ENCODE results near the gene MCCD1.
A peak's percentile ranks its signal among the peaks of the same experiment; 100 is the strongest.

The MCCD1 gene

DNA sequence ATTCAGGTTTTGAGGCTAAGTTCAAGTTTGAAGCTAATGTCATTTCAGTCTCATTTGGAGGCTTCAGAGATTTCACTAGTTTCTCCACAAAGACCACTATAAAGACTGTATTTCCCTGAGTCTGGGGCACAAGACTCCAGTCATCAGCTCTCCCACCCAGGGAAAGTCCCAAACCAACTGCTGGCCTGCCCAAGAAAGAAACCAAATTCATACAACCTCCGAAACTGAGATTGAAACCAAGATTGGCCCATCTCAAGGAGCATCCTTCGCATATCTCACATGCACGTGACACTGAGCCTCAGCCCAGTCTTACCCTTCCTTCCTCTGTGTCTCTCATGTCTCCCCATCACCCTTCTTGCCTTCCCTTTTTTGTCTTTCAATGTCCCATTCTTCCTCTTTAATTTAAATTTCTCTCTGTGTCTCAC lies 39.8 kb downstream of the MCCD1 start:
- no peak overlapping the region for H3K27ac ChIP-seq
- no peak for DNase-seq (ENCODE audit: low read depth, low spot score)
- TF ChIP-seq POLR2AphosphoS5 (IDR thresholded peaks at IDR 0.05; ENCODE audit: borderline replicate concordance, low read depth, low read length) (no peak), FOXP2 (optimal IDR thresholded peaks at IDR 0.05; ENCODE audit: control extremely low read depth, extremely low read length, insufficient read depth) (no peak), EZH2 (IDR thresholded peaks at IDR 0.05) (no peak)
- H3K9ac ChIP-seq (ENCODE audit: insufficient read length): no peak overlapping the region
- no peaks in the 10 kb centered on the region for H3K36me3 ChIP-seq (ENCODE audit: insufficient read depth, low read length)
- no peaks in the 10 kb centered on the region for H3K9me3 ChIP-seq (ENCODE audit: low read depth, low read length)
- H3K4me3 ChIP-seq: no peak overlapping the region

GRCh38 chr6:31569861-31570536 lies 41.2 kb downstream of the MCCD1 start:
- Histone ChIP-seq H3K9me3 (ENCODE audit: low read depth, low read length) (no peaks in the 10 kb centered on the region), H3K9ac (ENCODE audit: insufficient read length) (no peak overlapping the region), H3K36me3 (ENCODE audit: insufficient read depth, low read length) (no peaks in the 10 kb centered on the region), H3K4me3 (no peak overlapping the region), H3K27ac (no peak overlapping the region)
- DNase-seq (ENCODE audit: low read depth, low spot score): no peak
- TF ChIP-seq POLR2AphosphoS5 (IDR thresholded peaks at IDR 0.05; ENCODE audit: borderline replicate concordance, low read depth, low read length): no peak
- no peak for TF ChIP-seq EZH2 (IDR thresholded peaks at IDR 0.05)
- no peak for TF ChIP-seq FOXP2 (optimal IDR thresholded peaks at IDR 0.05; ENCODE audit: control extremely low read depth, extremely low read length, insufficient read depth)

GRCh38 chr6:31572041-31572911 lies 43.5 kb downstream of the MCCD1 start, which contains the start of gene LTA:
Gene LTA, plus strand, starts transcription at chr6:31572289. Its CDS starts 454 bp downstream, at chr6:31572743.
- H3K9me3 ChIP-seq (ENCODE audit: low read depth, low read length): no peaks in the 10 kb centered on the region
- no peak within 1 kb of the TSS for H3K9ac ChIP-seq (ENCODE audit: insufficient read length)
- no peaks in the 10 kb centered on the region for H3K36me3 ChIP-seq (ENCODE audit: insufficient read depth, low read length)
- TF ChIP-seq FOXP2 (optimal IDR thresholded peaks at IDR 0.05; ENCODE audit: control extremely low read depth, extremely low read length, insufficient read depth) (no peak), POLR2AphosphoS5 (IDR thresholded peaks at IDR 0.05; ENCODE audit: borderline replicate concordance, low read depth, low read length) (no peak)
- H3K27ac ChIP-seq: no peak within 1 kb of the TSS
- H3K4me3 ChIP-seq: no peak within 1 kb of the TSS
- no peak for DNase-seq (ENCODE audit: low read depth, low spot score)

DNA sequence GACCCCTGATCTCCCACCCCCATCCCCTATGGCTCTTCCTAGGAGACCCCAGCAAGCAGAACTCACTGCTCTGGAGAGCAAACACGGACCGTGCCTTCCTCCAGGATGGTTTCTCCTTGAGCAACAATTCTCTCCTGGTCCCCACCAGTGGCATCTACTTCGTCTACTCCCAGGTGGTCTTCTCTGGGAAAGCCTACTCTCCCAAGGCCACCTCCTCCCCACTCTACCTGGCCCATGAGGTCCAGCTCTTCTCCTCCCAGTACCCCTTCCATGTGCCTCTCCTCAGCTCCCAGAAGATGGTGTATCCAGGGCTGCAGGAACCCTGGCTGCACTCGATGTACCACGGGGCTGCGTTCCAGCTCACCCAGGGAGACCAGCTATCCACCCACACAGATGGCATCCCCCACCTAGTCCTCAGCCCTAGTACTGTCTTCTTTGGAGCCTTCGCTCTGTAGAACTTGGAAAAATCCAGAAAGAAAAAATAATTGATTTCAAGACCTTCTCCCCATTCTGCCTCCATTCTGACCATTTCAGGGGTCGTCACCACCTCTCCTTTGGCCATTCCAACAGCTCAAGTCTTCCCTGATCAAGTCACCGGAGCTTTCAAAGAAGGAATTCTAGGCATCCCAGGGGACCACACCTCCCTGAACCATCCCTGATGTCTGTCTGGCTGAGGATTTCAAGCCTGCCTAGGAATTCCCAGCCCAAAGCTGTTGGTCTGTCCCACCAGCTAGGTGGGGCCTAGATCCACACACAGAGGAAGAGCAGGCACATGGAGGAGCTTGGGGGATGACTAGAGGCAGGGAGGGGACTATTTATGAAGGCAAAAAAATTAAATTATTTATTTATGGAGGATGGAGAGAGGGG lies 44.7 kb downstream of the MCCD1 start:
- no peak overlapping the region for H3K9ac ChIP-seq (ENCODE audit: insufficient read length)
- no peak for TF ChIP-seq FOXP2 (optimal IDR thresholded peaks at IDR 0.05; ENCODE audit: control extremely low read depth, extremely low read length, insufficient read depth)
- TF ChIP-seq EZH2 (IDR thresholded peaks at IDR 0.05): no peak
- TF ChIP-seq POLR2AphosphoS5 (IDR thresholded peaks at IDR 0.05; ENCODE audit: borderline replicate concordance, low read depth, low read length): no peak
- H3K4me3 ChIP-seq: no peak overlapping the region

DNA sequence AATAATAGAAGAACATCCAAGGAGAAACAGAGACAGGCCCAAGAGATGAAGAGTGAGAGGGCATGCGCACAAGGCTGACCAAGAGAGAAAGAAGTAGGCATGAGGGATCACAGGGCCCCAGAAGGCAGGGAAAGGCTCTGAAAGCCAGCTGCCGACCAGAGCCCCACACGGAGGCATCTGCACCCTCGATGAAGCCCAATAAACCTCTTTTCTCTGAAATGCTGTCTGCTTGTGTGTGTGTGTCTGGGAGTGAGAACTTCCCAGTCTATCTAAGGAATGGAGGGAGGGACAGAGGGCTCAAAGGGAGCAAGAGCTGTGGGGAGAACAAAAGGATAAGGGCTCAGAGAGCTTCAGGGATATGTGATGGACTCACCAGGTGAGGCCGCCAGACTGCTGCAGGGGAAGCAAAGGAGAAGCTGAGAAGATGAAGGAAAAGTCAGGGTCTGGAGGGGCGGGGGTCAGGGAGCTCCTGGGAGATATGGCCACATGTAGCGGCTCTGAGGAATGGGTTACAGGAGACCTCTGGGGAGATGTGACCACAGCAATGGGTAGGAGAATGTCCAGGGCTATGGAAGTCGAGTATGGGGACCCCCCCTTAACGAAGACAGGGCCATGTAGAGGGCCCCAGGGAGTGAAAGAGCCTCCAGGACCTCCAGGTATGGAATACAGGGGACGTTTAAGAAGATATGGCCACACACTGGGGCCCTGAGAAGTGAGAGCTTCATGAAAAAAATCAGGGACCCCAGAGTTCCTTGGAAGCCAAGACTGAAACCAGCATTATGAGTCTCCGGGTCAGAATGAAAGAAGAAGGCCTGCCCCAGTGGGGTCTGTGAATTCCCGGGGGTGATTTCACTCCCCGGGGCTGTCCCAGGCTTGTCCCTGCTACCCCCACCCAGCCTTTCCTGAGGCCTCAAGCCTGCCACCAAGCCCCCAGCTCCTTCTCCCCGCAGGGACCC lies 45.6 kb downstream of the MCCD1 start:
- H3K4me3 ChIP-seq: no peak overlapping the region
- H3K9me3 ChIP-seq (ENCODE audit: low read depth, low read length): no peaks in the 10 kb centered on the region
- H3K27ac ChIP-seq: no peak overlapping the region
- H3K9ac ChIP-seq (ENCODE audit: insufficient read length): no peak overlapping the region
- TF ChIP-seq FOXP2 (optimal IDR thresholded peaks at IDR 0.05; ENCODE audit: control extremely low read depth, extremely low read length, insufficient read depth) (no peak), POLR2AphosphoS5 (IDR thresholded peaks at IDR 0.05; ENCODE audit: borderline replicate concordance, low read depth, low read length) (no peak), EZH2 (IDR thresholded peaks at IDR 0.05) (no peak)
- H3K36me3 ChIP-seq (ENCODE audit: insufficient read depth, low read length): no peaks in the 10 kb centered on the region
- DNase-seq (ENCODE audit: low read depth, low spot score): no peak

More for the DNA sequence above, 44.7 kb downstream of the MCCD1 start:
- Histone ChIP-seq H3K9me3 (ENCODE audit: low read depth, low read length) (no peaks in the 10 kb centered on the region), H3K27ac (no peak overlapping the region), H3K36me3 (ENCODE audit: insufficient read depth, low read length) (no peaks in the 10 kb centered on the region)
- DNase-seq (ENCODE audit: low read depth, low spot score): no peak

DNA sequence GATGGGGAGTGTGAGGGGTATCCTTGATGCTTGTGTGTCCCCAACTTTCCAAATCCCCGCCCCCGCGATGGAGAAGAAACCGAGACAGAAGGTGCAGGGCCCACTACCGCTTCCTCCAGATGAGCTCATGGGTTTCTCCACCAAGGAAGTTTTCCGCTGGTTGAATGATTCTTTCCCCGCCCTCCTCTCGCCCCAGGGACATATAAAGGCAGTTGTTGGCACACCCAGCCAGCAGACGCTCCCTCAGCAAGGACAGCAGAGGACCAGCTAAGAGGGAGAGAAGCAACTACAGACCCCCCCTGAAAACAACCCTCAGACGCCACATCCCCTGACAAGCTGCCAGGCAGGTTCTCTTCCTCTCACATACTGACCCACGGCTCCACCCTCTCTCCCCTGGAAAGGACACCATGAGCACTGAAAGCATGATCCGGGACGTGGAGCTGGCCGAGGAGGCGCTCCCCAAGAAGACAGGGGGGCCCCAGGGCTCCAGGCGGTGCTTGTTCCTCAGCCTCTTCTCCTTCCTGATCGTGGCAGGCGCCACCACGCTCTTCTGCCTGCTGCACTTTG lies 46.7 kb downstream of the MCCD1 start, which contains the start of gene TNF:
TSS of gene TNF (plus strand) at position 231 of the 567 bp plus-strand sequence. CDS start at position 408, 177 bp downstream.
- no peaks in the 10 kb centered on the region for H3K36me3 ChIP-seq (ENCODE audit: insufficient read depth, low read length)
- DNase-seq (ENCODE audit: low read depth, low spot score): no peak
- no peaks in the 10 kb centered on the region for H3K9me3 ChIP-seq (ENCODE audit: low read depth, low read length)
- H3K9ac ChIP-seq (ENCODE audit: insufficient read length): no peak within 1 kb of the TSS
- no peak within 1 kb of the TSS for H3K27ac ChIP-seq
- TF ChIP-seq FOXP2 (optimal IDR thresholded peaks at IDR 0.05; ENCODE audit: control extremely low read depth, extremely low read length, insufficient read depth) (no peak), POLR2AphosphoS5 (IDR thresholded peaks at IDR 0.05; ENCODE audit: borderline replicate concordance, low read depth, low read length) (peak; percentile 62), EZH2 (IDR thresholded peaks at IDR 0.05) (no peak)
- peak within 1 kb of the TSS; percentile 15; the same call in 1 of the 2 replicates for H3K4me3 ChIP-seq
